HepG2 (cell line): ENCODE data around the gene CPNE2.

Experiments used
- ARHGAP35 ChIP-seq: sonication (generic); formaldehyde crosslinking; IDR thresholded peaks from 2 replicates; pipeline ENCODE4 v1.9.0; 2022; ENCODE audit warnings: mild to moderate bottlenecking, inconsistent platforms, moderate library complexity, missing genetic modification reagents, borderline replicate concordance
- CREM ChIP-seq, 2 experiments: sonication (generic) in 1 of 2; formaldehyde crosslinking in 1 of 2; IDR thresholded peaks; 2 replicates each; pipeline versions ENCODE4 v1.4.0 to v1.6.1; 2016 to 2020; ENCODE audit warnings: antibody characterized with exemption in 1 of 2, mild to moderate bottlenecking in 1 of 2, missing genetic modification reagents in 1 of 2
- FOXP1 ChIP-seq, 2 experiments: fragments of 450-650 bp in 1 of 2; IDR thresholded peaks; 2 replicates each; pipeline ENCODE4 v1.6.1; 2017 to 2018; ENCODE audit warnings: antibody characterized with exemption in 1 of 2
- HOXA7 ChIP-seq: sonication (generic); formaldehyde crosslinking; IDR thresholded peaks from 2 replicates; pipeline ENCODE4 v1.8.1; 2022; ENCODE audit warnings: mild to moderate bottlenecking, missing genetic modification reagents, moderate library complexity
- MAFK ChIP-seq, 2 experiments: IDR thresholded peaks in 1 of 2; conservative IDR thresholded peaks in 1 of 2; 2 replicates each; pipeline ENCODE4 v1.6.1; 2011; ENCODE audit warnings: improper control_type of control experiment in 2 of 2, low read length in 2 of 2
- POLR2AphosphoS2 ChIP-seq: IDR thresholded peaks from 2 replicates; pipeline ENCODE4 v1.6.1; 2011; ENCODE audit warnings: low read depth, low read length, improper control_type of control experiment
- PPARG ChIP-seq: conservative IDR thresholded peaks from 2 replicates; pipeline ENCODE4 v1.6.1; 2016; ENCODE audit warnings: missing biosample characterization, missing genetic modification reagents
- TGIF2 ChIP-seq: IDR thresholded peaks from 2 replicates; pipeline ENCODE4 v1.6.1; 2016; ENCODE audit warnings: control low read depth, missing compliant biosample characterization
- YEATS2 ChIP-seq: sonication (generic); formaldehyde crosslinking; IDR thresholded peaks from 2 replicates; pipeline ENCODE4 v1.4.0; 2020; ENCODE audit warnings: missing genetic modification reagents, borderline replicate concordance
- ZFP37 ChIP-seq: sonication (generic); formaldehyde crosslinking; IDR thresholded peaks from 2 replicates; pipeline ENCODE4 v1.4.0; 2020; ENCODE audit warnings: missing genetic modification reagents, borderline replicate concordance
- ZNF12 ChIP-seq: sonication (generic); formaldehyde crosslinking; IDR thresholded peaks from 2 replicates; pipeline ENCODE4 v1.5.0; 2020; ENCODE audit warnings: missing genetic modification reagents
- ZNF121 ChIP-seq: sonication (generic); formaldehyde crosslinking; IDR thresholded peaks from 2 replicates; pipeline ENCODE4 v1.5.0; 2020; ENCODE audit warnings: mild to moderate bottlenecking, missing genetic modification reagents
- ZNF614 ChIP-seq: IDR thresholded peaks from 2 replicates; pipeline ENCODE4 v1.6.1; 2018; ENCODE audit warnings: missing biosample characterization, missing genetic modification reagents, inconsistent platforms, borderline replicate concordance
- TF ChIP-seq, protein P1 (sequence below): sonication (generic); formaldehyde crosslinking; IDR thresholded peaks from 2 replicates; pipeline ENCODE4 v1.5.0; 2020; ENCODE audit warnings: mild to moderate bottlenecking, missing genetic modification reagents, moderate library complexity

DNA sequence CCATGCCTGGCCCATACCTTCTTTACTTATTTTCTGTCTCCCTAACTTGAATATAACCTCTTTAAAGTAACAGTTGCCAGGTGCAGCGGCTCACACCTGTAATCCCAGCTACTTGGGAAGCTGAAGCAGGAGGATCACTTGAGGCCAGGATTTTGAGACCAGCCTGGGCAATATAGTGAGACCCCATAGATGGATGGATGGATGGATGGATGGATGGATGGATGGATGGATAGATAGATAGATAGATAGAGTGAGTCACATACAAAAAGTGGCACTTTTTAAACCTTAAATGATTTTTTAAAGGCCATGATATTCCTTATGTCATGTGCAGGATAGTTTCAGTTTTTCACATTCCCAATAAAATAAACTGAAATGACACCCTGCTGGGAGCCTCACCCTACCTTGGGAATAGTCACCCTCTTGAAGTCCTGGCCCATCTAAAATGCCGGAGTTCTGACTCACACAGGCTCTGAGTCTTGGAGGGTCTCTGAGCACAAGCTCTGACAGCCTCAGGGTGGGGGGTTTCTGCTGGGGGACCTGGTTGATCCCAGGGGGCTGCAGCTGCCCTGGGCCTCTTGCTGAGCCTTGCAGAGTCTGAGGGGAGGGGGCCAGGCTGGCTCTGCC, 26.2 kb downstream of the CPNE2 start:
- TF ChIP-seq MAFK (conservative IDR thresholded peaks at IDR 0.05 in 1 of 2, IDR thresholded peaks at IDR 0.05 in 1 of 2; ENCODE audit: low read length in 2 of 2): no peak
- no peak for TF ChIP-seq ZNF12 (CRISPR knock-in tag)
- TF ChIP-seq, protein P1, sequence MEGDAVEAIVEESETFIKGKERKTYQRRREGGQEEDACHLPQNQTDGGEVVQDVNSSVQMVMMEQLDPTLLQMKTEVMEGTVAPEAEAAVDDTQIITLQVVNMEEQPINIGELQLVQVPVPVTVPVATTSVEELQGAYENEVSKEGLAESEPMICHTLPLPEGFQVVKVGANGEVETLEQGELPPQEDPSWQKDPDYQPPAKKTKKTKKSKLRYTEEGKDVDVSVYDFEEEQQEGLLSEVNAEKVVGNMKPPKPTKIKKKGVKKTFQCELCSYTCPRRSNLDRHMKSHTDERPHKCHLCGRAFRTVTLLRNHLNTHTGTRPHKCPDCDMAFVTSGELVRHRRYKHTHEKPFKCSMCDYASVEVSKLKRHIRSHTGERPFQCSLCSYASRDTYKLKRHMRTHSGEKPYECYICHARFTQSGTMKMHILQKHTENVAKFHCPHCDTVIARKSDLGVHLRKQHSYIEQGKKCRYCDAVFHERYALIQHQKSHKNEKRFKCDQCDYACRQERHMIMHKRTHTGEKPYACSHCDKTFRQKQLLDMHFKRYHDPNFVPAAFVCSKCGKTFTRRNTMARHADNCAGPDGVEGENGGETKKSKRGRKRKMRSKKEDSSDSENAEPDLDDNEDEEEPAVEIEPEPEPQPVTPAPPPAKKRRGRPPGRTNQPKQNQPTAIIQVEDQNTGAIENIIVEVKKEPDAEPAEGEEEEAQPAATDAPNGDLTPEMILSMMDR (CRISPR knock-in tag): no peak
- no peak for TF ChIP-seq TGIF2 (CRISPR knock-in tag)
- TF ChIP-seq ZNF614 (CRISPR knock-in tag): no peak
- no peak for TF ChIP-seq YEATS2 (CRISPR knock-in tag)
- no peak for TF ChIP-seq FOXP1 (IDR thresholded peaks at IDR 0.05)
- TF ChIP-seq FOXP1 (CRISPR knock-in tag; IDR thresholded peaks at IDR 0.05): no peak
- no peak for TF ChIP-seq PPARG
- TF ChIP-seq HOXA7 (CRISPR knock-in tag): no peak
- no peak for TF ChIP-seq ZFP37 (CRISPR knock-in tag)
- no peak for TF ChIP-seq ZNF121 (CRISPR knock-in tag)
- no peak for TF ChIP-seq POLR2AphosphoS2
- TF ChIP-seq CREM (IDR thresholded peaks at IDR 0.05): no peak
- no peak for TF ChIP-seq CREM (CRISPR knock-in tag; IDR thresholded peaks at IDR 0.05)
- TF ChIP-seq ARHGAP35: no peak
